PC-3 (cell line): ENCODE data around the gene HNRNPC. TPM values are rescaled to one million over a fixed set of nuclear protein-coding genes. Genes with fewer than 3 reads are reported as not detected.

Experiments
- ATAC-seq: fragments of 200-7000 bp; cut with Tn5 transposase; 2 replicates; pipeline ENCODE4 v1.9.1; 2020; ENCODE audit warnings: mild to moderate bottlenecking, moderate library complexity
- BruUV-seq: library from RNA; stranded (reverse); fragments of 400-500 nt; replicated peaks from 2 replicates; lab custom pipeline; 2021; lab: Mats Ljungman, UMichigan
- CTCF ChIA-PET: fragments of 300-600 bp; sonication (Branson Sonifier 250); formaldehyde crosslinking; loops from one replicate; lab custom pipeline; 2022; ENCODE audit warnings: antibody characterized with exemption; lab: Charles Lee
- POLR2A ChIA-PET: fragments of 300-600 bp; sonication (Branson Sonifier 250); formaldehyde crosslinking; loops from one replicate; lab custom pipeline; 2022; ENCODE audit warnings: antibody characterized with exemption; ENCODE audit not compliant: unreplicated experiment; lab: Charles Lee
- DNase-seq: peaks from one replicate; pipeline ENCODE4 v3.0.0-alpha.2; 2015
- H2AFZ ChIP-seq: fragments of 300-600 bp; sonication (generic); 2 replicates; pipeline ENCODE4 v1.6.0; 2016; ENCODE audit warnings: antibody characterized with exemption, low read length
- H3F3A ChIP-seq: fragments of 300-600 bp; sonication (generic); one replicate; pipeline ENCODE4 v1.6.0; 2017; ENCODE audit warnings: antibody characterized with exemption, low read length, control low read depth, mild to moderate bottlenecking; ENCODE audit not compliant: unreplicated experiment
- H3K27ac ChIP-seq: fragments of 300-600 bp; sonication (generic); 2 replicates; pipeline ENCODE4 v1.5.1; 2016; ENCODE audit warnings: mild to moderate bottlenecking, low read length
- H3K27me3 ChIP-seq: fragments of 300-600 bp; sonication (generic); 2 replicates; pipeline ENCODE4 v1.6.1; 2016; ENCODE audit warnings: low read length, mixed read lengths
- H3K36me3 ChIP-seq: fragments of 300-600 bp; sonication (generic); 2 replicates; pipeline ENCODE4 v1.6.1; 2016; ENCODE audit warnings: low read depth, mixed run types, low read length, mixed read lengths
- H3K4me1 ChIP-seq: fragments of 300-600 bp; sonication (generic); 2 replicates; pipeline ENCODE4 v1.5.1; 2016; ENCODE audit warnings: low read length; ENCODE audit not compliant: insufficient read depth
- H3K4me2 ChIP-seq: fragments of 300-600 bp; sonication (generic); 2 replicates; pipeline ENCODE4 v1.6.0; 2016; ENCODE audit warnings: low read length
- H3K4me3 ChIP-seq: fragments of 300-600 bp; sonication (generic); 2 replicates; pipeline ENCODE4 v1.5.1; 2016; ENCODE audit warnings: mild to moderate bottlenecking, low read length, mixed read lengths
- H3K79me2 ChIP-seq: fragments of 300-600 bp; sonication (generic); 2 replicates; pipeline ENCODE4 v1.6.1; 2017; ENCODE audit warnings: low read length, mixed read lengths
- H3K9ac ChIP-seq: fragments of 300-600 bp; sonication (generic); 2 replicates; pipeline ENCODE4 v1.6.0; 2016; ENCODE audit warnings: mild to moderate bottlenecking, low read length
- H3K9me2 ChIP-seq: fragments of 300-600 bp; sonication (generic); replicated peaks from 2 replicates; pipeline ENCODE4 v1.6.1; 2016; ENCODE audit warnings: mixed run types, low read length, mixed read lengths
- H3K9me3 ChIP-seq: fragments of 300-600 bp; sonication (generic); 2 replicates; pipeline ENCODE4 v1.6.1; 2016; ENCODE audit warnings: low read length, mixed read lengths
- H4K20me1 ChIP-seq: fragments of 300-600 bp; sonication (generic); 2 replicates; pipeline ENCODE4 v1.6.1; 2016; ENCODE audit warnings: low read length, mixed read lengths
- CTCF ChIP-seq: fragments of 300-600 bp; sonication (generic); conservative IDR thresholded peaks from 2 replicates; pipeline ENCODE4 v1.5.1; 2017; ENCODE audit warnings: antibody characterized with exemption, low read depth, mild to moderate bottlenecking, low read length
- EZH2 ChIP-seq: fragments of 300-600 bp; sonication (generic); IDR thresholded peaks from one replicate; pipeline ENCODE4 v1.6.1; 2017; ENCODE audit warnings: antibody characterized with exemption, mild to moderate bottlenecking, low read length; ENCODE audit not compliant: unreplicated experiment
- EZH2phosphoT487 ChIP-seq: fragments of 300-600 bp; sonication (generic); IDR thresholded peaks from 2 replicates; pipeline ENCODE4 v1.6.1; 2018; ENCODE audit warnings: mild to moderate bottlenecking, antibody characterized with exemption, low read length, borderline replicate concordance
- intact Hi-C: fragments of 100-400 bp; cut with micrococcal nuclease; formaldehyde crosslinking; loops from 2 replicates; pipeline ENCODE4 v1.9.0; 2023
- total RNA-seq: library from RNA; depleted of rRNA; stranded (reverse); fragments of >200 nt; gene quantifications from 2 replicates; pipeline ENCODE4 v1.2.3, GENCODE V29; 2014

The HNRNPC gene
- total RNA-seq, 1 experiment from 2014 or later, result 682 TPM

GRCh38 chr14:21211509-21211908 is 57.7 kb downstream of the HNRNPC start:
- no peak overlapping the region for H2AFZ ChIP-seq
- intact Hi-C loops, result no loop called here
- no peaks in the 10 kb centered on the region for H3K27me3 ChIP-seq
- ChIA-PET CTCF (no interaction called here), POLR2A (no interaction called here)
- H3K4me2 ChIP-seq, result no peak overlapping the region
- peaks cover 77% of the 10 kb centered on the region for H4K20me1 ChIP-seq
- H3K9me3 ChIP-seq, result no peaks in the 10 kb centered on the region
- peaks cover 46% of the 10 kb centered on the region for H3K79me2 ChIP-seq
- ATAC-seq, result no peak
- H3K4me3 ChIP-seq, result no peak overlapping the region
- H3K36me3 ChIP-seq, result peaks cover 93% of the 10 kb centered on the region
- no peak for TF ChIP-seq EZH2
- BruUV-seq, result no TSS peak
- H3K9ac ChIP-seq, result no peak overlapping the region
- no peaks in the 10 kb centered on the region for H3K4me1 ChIP-seq
- H3F3A ChIP-seq, result no peaks in the 10 kb centered on the region
- no peaks in the 10 kb centered on the region for H3K9me2 ChIP-seq
- DNase-seq, result no peak
- no peak overlapping the region for H3K27ac ChIP-seq

GRCh38 chr14:21210023-21210422 is 59.2 kb downstream of the HNRNPC start:
- no TSS peak for BruUV-seq
- H3K9me2 ChIP-seq, result no peaks in the 10 kb centered on the region
- H3K9me3 ChIP-seq, result no peaks in the 10 kb centered on the region
- H3K4me2 ChIP-seq, result no peak overlapping the region
- no peak for DNase-seq
- no peak overlapping the region for H2AFZ ChIP-seq
- H3K4me1 ChIP-seq, result no peaks in the 10 kb centered on the region
- CTCF ChIA-PET, result no interaction called here
- H3K27ac ChIP-seq, result no peak overlapping the region
- ATAC-seq, result no peak
- intact Hi-C loops, result no loop called here
- peaks cover 32% of the 10 kb centered on the region for H3K79me2 ChIP-seq
- no peak for TF ChIP-seq EZH2
- no peaks in the 10 kb centered on the region for H3F3A ChIP-seq
- POLR2A ChIA-PET, result no interaction called here
- H3K36me3 ChIP-seq, result peaks cover 93% of the 10 kb centered on the region
- H3K9ac ChIP-seq, result no peak overlapping the region
- H4K20me1 ChIP-seq, result peaks cover 63% of the 10 kb centered on the region
- H3K27me3 ChIP-seq, result no peaks in the 10 kb centered on the region
- no peak overlapping the region for H3K4me3 ChIP-seq

- Histone ChIP-seq H3K79me2 (peaks cover 23% of the 10 kb centered on the region), H3K36me3 (peaks cover 87% of the 10 kb centered on the region), H3K4me1 (no peaks in the 10 kb centered on the region), H4K20me1 (peaks cover 54% of the 10 kb centered on the region), H3F3A (no peaks in the 10 kb centered on the region), H2AFZ (no peak overlapping the region), H3K9me3 (no peaks in the 10 kb centered on the region), H3K27ac (no peak overlapping the region), H3K9ac (no peak overlapping the region), H3K9me2 (no peaks in the 10 kb centered on the region), H3K4me3 (no peak overlapping the region), H3K27me3 (no peaks in the 10 kb centered on the region), H3K4me2 (no peak overlapping the region)
- TF ChIP-seq EZH2phosphoT487 (no peak), CTCF (no peak), EZH2 (no peak)
- BruUV-seq, result no TSS peak
- POLR2A ChIA-PET, result no interaction called here
- ATAC-seq, result no peak
- CTCF ChIA-PET, result no interaction called here
- intact Hi-C loops, result no loop called here
- DNase-seq, result no peak
Measured at GRCh38 chr14:21209185-21209584, 60.1 kb downstream of the HNRNPC start.

GRCh38 chr14:21208554-21208953 is 60.7 kb downstream of the HNRNPC start:
- Histone ChIP-seq H3K9ac (no peak overlapping the region), H3K36me3 (peaks cover 81% of the 10 kb centered on the region), H4K20me1 (peaks cover 48% of the 10 kb centered on the region), H3K79me2 (peaks cover 17% of the 10 kb centered on the region; the same call in 1 of the 2 replicates), H3K9me3 (no peaks in the 10 kb centered on the region), H3K4me2 (no peak overlapping the region), H3K4me1 (no peaks in the 10 kb centered on the region), H3K27ac (no peak overlapping the region), H3K4me3 (no peak overlapping the region), H2AFZ (no peak overlapping the region), H3K9me2 (no peaks in the 10 kb centered on the region), H3F3A (no peaks in the 10 kb centered on the region), H3K27me3 (no peaks in the 10 kb centered on the region)
- intact Hi-C loops, result no loop called here
- ATAC-seq, result no peak
- CTCF ChIA-PET, result no interaction called here
- TF ChIP-seq EZH2, result no peak
- TF ChIP-seq EZH2phosphoT487, result no peak
- TF ChIP-seq CTCF, result no peak
- no peak for DNase-seq
- BruUV-seq, result no TSS peak
- POLR2A ChIA-PET, result no interaction called here
